ENCODE measurements around the gene UBE2U. TPM values are rescaled to one million over a fixed set of nuclear protein-coding genes. Genes with fewer than 3 reads are reported as not detected.
"Not testable (repeated sequence)": the region's sequence is repeated elsewhere in the genome, so short reads cannot be mapped to it uniquely, and the experiment has no call there.

The UBE2U gene
- total RNA-seq, 2 donors from 2014 or later: not detected

- H3K4me3 Mint-ChIP-seq: no peak overlapping the region
- peaks cover 7% of the 10 kb centered on the region for H3K27me3 ChIP-seq (ENCODE audit: control insufficient read depth, insufficient read depth, low read length, poor library complexity, severe bottlenecking)
- no peak overlapping the region for H3K27ac ChIP-seq (ENCODE audit: low read depth, low read length)
- H3K27ac Mint-ChIP-seq: no peak overlapping the region
- 59 to 60% methylated on average over 1 of the region's 1 CpG for WGBS, 2 experiments (ENCODE audit: insufficient coverage in 1 of 2, insufficient read length in 1 of 2)
- H3K4me1 ChIP-seq (ENCODE audit: control insufficient read depth, insufficient read depth, low read length): peaks cover 7% of the 10 kb centered on the region
- H3K4me3 ChIP-seq (ENCODE audit: low read length): no peak overlapping the region
- peaks cover 14% of the 10 kb centered on the region for H3K4me1 Mint-ChIP-seq
- no peak for DNase-seq
- no peaks in the 10 kb centered on the region for H3K9me3 ChIP-seq (ENCODE audit: control insufficient read depth, low read length)
- H3K27me3 Mint-ChIP-seq (ENCODE audit: insufficient read depth): peaks cover 2% of the 10 kb centered on the region
- no peak overlapping the region for H3K9ac ChIP-seq (ENCODE audit: extremely low read depth, low read length, poor library complexity, severe bottlenecking)
- H3K36me3 Mint-ChIP-seq (ENCODE audit: low read depth): no peaks in the 10 kb centered on the region
- H3K9me3 Mint-ChIP-seq: no peaks in the 10 kb centered on the region
- H3K36me3 ChIP-seq (ENCODE audit: control insufficient read depth, insufficient read depth, low read length): no peaks in the 10 kb centered on the region
- no peak for TF ChIP-seq CTCF (conservative IDR thresholded peaks at IDR 0.05)
Measured at GRCh38 chr1:64236541-64236954, 33.1 kb downstream of the UBE2U start.

DNA sequence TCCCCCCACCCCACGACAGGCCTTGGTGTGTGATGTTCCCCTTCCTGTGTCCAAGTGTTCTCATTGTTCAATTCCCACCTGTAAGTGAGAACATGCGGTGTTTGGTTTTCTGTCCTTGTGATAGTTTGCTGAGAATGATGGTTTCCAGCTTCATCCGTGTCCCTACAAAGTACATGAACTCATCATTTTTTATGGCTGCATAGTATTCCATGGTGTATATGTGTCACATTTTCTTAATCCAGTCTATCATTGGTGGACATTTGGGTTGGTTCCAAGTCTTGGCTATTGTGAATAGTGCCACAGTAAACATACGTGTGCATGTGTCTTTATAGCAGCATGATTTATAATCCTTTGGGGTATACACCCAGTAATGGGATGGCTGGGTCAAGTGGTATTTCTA lies 36.1 kb downstream of the UBE2U start:
- DNase-seq; H3K9me3 ChIP-seq (ENCODE audit: control insufficient read depth, low read length); H3K36me3 Mint-ChIP-seq (ENCODE audit: low read depth); H3K9me3 Mint-ChIP-seq; H3K27ac ChIP-seq (ENCODE audit: low read depth, low read length); H3K4me3 ChIP-seq (ENCODE audit: low read length); H3K4me1 ChIP-seq (ENCODE audit: control insufficient read depth, insufficient read depth, low read length); H3K9ac ChIP-seq (ENCODE audit: extremely low read depth, low read length, poor library complexity, severe bottlenecking); H3K27me3 Mint-ChIP-seq (ENCODE audit: insufficient read depth); H3K27ac Mint-ChIP-seq; H3K27me3 ChIP-seq (ENCODE audit: control insufficient read depth, insufficient read depth, low read length, poor library complexity, severe bottlenecking); H3K36me3 ChIP-seq (ENCODE audit: control insufficient read depth, insufficient read depth, low read length); H3K4me3 Mint-ChIP-seq: not testable (repeated sequence)
- WGBS, 2 experiments (ENCODE audit: insufficient coverage in 1 of 2, insufficient read length in 1 of 2): 97 to 100% methylated on average over 1 to 3 of the region's 4 CpGs
- peaks cover 20% of the 10 kb centered on the region for H3K4me1 Mint-ChIP-seq

DNA sequence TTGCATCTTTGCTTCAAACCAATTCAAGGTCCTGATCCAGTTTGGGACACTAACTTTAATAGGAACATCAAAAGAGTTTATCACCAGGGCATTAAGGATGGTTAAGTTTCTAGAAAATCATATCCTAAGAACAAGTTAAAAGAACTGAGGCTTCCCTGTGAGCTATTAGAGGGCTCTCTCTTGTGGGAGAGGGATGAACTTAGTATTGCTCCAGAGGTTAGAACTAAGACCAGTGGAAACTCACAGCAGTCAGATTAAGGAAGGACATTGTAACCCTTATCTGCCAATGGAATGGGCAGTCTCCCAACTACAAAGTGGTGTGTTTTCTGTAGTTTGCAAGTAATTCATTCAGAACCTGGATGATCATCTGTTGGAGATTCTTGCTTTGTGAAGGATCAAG lies 36.8 kb downstream of the UBE2U start:
- Histone ChIP-seq H3K27ac (ENCODE audit: low read depth, low read length) (no peak overlapping the region), H3K9me3 (ENCODE audit: control insufficient read depth, low read length) (no peaks in the 10 kb centered on the region), H3K27me3 (ENCODE audit: control insufficient read depth, insufficient read depth, low read length, poor library complexity, severe bottlenecking) (no peaks in the 10 kb centered on the region), H3K4me1 (ENCODE audit: control insufficient read depth, insufficient read depth, low read length) (peaks cover 9% of the 10 kb centered on the region), H3K36me3 (ENCODE audit: control insufficient read depth, insufficient read depth, low read length) (no peaks in the 10 kb centered on the region), H3K4me3 (ENCODE audit: low read length) (no peak overlapping the region), H3K9ac (ENCODE audit: extremely low read depth, low read length, poor library complexity, severe bottlenecking) (no peak overlapping the region)
- H3K27ac Mint-ChIP-seq: no peak overlapping the region
- no peak for DNase-seq
- H3K9me3 Mint-ChIP-seq: no peaks in the 10 kb centered on the region
- no peaks in the 10 kb centered on the region for H3K36me3 Mint-ChIP-seq (ENCODE audit: low read depth)
- no peak for TF ChIP-seq CTCF (conservative IDR thresholded peaks at IDR 0.05)
- no peaks in the 10 kb centered on the region for H3K27me3 Mint-ChIP-seq (ENCODE audit: insufficient read depth)
- peaks cover 25% of the 10 kb centered on the region for H3K4me1 Mint-ChIP-seq
- no peak overlapping the region for H3K4me3 Mint-ChIP-seq

DNA sequence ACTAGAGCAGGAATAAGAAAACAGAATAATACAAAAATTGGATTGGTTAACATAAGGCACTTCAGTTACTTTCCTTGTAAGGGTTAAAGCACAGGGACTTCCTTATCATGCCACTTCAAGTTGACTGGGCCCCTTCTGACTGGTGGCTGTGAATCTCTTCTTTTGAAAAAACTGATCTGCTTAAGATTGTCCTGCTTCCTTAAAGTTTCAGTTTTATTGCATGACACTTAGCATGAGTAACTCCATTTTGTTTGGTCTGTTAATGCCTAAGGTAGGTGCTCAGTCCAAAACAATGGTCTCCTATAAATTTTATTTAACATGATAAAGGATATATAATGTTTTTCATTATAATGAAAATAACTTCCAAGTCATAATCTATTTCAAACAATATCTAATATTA lies 37.6 kb downstream of the UBE2U start:
- Mint-ChIP-seq H3K4me3 (no peak overlapping the region), H3K9me3 (no peaks in the 10 kb centered on the region)

More for the DNA sequence above, 37.6 kb downstream of the UBE2U start:
- H3K27ac Mint-ChIP-seq: no peak overlapping the region
- no peak for TF ChIP-seq CTCF (conservative IDR thresholded peaks at IDR 0.05)
- no peaks in the 10 kb centered on the region for H3K9me3 ChIP-seq (ENCODE audit: control insufficient read depth, low read length)
- no peak overlapping the region for H3K27ac ChIP-seq (ENCODE audit: low read depth, low read length)
- no peaks in the 10 kb centered on the region for H3K36me3 Mint-ChIP-seq (ENCODE audit: low read depth)
- H3K27me3 ChIP-seq (ENCODE audit: control insufficient read depth, insufficient read depth, low read length, poor library complexity, severe bottlenecking): no peaks in the 10 kb centered on the region
- no peaks in the 10 kb centered on the region for H3K36me3 ChIP-seq (ENCODE audit: control insufficient read depth, insufficient read depth, low read length)
- peaks cover 14% of the 10 kb centered on the region for H3K4me1 ChIP-seq (ENCODE audit: control insufficient read depth, insufficient read depth, low read length)
- peaks cover 31% of the 10 kb centered on the region for H3K4me1 Mint-ChIP-seq
- DNase-seq: no peak
- no peak overlapping the region for H3K9ac ChIP-seq (ENCODE audit: extremely low read depth, low read length, poor library complexity, severe bottlenecking)
- H3K4me3 ChIP-seq (ENCODE audit: low read length): no peak overlapping the region
- no peaks in the 10 kb centered on the region for H3K27me3 Mint-ChIP-seq (ENCODE audit: insufficient read depth)

All from endodermal cell (in vitro differentiated cells).